Activated CD4-positive, alpha-beta T cell treated with anti-CD3 and anti-CD28 coated beads for 48 hours (primary cell): ENCODE data around the gene PLXDC2.

Experiments used
- DNase-seq: peaks from one replicate; pipeline ENCODE4 v3.0.0-alpha.2; 2020

Gene PLXDC2

DNA sequence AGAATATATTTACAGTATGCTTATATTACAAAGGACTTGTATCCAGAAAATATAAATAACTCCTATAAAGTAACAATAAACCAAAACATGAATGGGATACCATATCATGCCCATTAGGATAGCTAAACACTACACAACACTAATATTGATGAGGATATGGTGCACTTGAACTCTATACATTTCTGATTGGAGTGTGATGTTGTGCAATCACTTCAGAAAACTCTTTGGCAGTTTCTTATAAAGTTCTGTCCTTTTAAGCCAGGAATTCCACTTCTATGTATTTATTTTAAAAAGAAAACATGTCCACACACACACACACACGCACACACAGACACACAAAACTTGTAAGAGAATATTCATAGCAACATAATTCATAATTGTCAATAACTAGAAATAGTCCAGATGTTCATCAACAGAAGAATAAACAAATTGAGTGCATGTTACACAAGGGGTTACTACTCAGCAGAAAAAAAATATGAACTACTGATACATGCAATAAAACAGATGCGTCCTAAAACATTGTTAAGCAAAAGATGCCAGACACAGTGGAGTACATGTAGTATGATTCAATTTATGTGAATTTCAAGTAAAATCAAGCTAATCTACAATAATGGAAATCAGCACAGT lies 416.0 kb downstream of the PLXDC2 start:
- no peak for DNase-seq

DNA sequence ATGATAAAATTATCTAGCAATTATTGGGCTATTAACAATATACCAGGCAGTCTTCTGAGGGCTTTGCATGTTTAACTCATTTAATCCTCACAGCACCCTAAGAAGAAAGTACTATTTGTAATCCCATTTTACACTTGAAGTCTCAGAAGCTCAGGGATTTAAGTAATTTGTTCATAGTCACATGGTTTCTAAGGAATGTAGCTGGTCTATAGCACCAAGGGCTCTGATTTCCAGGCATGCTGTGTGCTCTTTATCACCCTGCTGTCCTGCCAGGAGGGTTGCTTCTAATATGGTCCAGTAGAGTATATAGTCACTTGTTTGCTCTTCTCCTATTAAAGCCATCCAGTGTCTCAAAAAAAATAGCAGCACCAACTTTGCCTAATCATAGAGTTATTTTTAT lies 417.2 kb downstream of the PLXDC2 start:
- no peak for DNase-seq

DNA sequence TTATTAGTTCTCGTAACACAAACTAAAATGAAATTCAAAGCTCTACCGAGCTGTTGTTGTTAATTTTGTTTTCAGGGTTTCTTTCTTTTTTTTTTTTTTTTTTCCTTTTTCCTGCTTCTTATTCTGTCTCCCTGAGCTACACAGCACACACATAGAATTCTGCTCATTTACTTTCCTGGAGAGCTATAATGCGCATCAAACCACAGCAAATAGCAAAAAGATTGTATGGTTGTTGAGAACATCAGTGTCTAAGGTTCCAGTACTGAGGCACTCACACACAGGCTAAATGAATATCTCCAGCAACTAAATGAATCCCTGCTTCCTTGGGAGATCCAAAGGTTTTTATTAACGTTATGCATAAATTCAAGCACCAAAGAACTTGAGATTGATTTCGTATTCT lies 418.3 kb downstream of the PLXDC2 start:
- DNase-seq = no peak

DNA sequence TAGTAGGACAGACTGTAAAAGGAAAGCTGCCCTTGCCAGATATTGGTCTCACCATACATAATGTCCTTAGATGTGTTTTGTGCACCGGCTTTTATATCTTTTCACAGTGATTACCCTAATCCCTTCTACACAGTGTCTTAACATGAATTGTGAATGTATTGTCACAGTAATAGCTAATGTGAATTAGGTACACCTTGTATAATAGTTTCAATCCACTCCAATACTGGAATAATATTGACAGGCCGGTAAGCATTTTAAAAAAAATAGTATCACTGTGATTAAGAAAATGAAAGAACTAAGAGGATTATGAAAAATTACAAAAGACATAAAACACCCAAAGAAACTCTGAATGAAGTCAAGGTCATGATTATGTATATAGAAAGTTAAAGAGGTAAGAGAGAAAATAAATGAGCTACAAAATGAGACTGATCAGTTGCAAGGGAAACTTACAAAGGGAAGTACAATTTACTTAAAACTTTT lies 420.9 kb downstream of the PLXDC2 start:
- DNase-seq = no peak

DNA sequence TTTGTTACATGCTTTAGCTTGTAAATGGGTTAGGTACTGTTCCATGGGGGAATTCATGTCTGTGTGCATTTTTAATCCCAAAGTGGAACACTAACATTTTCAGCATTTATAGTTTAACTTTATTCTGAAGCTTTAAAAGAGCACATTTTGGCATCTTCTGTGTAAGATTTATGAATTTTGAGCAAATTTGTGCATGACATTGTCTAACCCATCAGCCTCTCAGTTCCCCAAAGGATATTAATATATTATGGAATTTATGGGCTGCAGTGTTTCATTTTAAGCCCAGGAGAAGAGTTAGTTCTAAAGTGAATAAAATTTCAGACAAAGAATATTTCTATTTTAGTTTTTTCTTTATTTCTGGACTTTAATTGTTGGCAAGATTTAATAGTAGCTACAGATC lies 421.4 kb downstream of the PLXDC2 start:
- no peak for DNase-seq

DNA sequence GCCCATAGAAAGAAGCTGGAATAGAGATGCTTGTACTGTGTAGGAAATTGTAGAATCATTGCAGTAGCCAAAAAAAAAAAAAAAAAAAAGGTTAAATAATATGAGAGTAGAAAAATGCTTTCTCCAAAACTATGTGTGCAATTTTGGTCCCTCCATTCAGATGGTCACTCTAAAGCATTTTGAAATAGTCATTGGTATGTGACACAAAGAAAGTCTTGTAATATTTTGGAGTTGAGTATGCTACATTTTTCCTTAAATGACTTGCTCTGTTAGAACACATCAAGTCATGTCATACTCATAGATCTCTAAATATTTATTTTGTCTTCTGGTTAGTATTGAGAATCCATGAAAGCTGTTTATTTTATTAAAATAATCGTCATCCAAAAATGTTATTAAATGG lies 424.4 kb downstream of the PLXDC2 start:
- no peak for DNase-seq

DNA sequence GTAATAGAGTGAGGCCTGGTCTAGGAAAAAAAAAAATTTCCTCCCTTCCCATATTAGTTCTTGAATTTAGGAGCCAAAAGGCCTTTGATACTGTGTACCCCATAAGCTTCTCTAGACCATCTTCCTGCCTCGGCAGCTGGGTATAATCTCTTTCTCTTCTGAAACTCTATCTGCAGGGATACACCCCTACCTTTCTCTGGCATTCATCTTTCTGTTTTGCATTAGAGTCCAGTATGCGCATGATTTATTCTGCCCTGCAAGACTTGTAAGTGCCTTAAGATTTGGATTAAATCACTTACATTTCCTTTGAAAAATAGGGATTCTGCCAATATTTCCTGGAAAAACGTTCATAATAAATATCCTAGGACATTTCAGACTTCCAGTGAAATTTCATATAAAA lies 431.2 kb downstream of the PLXDC2 start:
- DNase-seq = no peak

DNA sequence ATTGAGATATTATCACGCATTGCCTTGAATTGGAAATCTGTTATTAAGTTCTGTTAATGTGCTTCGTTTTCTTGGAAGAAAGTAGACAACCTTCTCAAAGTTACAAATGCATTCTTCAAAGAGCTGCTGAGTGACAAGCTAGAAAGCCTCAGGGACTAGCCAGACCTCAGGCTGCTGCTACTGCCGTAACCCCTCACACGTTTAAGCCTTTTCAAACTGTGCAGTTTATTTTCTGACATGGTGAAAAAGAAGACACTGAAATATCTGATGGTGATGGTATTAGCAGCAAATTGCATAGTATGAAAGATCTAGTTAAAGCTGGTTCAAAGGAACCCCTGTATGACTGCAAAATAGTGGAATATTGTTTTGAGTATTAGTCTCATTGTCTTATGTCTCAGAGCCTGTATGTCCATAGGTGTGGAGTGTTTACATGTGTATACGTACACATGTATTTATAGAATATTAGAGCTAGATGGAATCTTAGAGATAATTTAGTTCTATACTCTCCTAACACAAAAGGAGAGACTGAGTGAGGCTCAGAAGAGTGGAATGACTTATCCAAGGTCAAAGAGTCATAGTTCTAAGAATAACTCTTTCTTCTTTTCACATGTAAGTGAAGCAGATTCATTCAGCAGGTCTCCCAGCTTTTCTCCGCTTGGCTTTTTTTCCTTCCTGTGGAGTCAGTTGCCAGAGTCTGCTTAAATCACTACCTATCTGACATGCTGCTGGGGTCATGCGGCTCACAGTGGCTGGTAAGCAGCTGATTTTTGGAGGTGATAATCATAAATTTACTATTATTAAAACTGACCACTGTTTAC lies 431.9 kb downstream of the PLXDC2 start:
- no peak for DNase-seq

DNA sequence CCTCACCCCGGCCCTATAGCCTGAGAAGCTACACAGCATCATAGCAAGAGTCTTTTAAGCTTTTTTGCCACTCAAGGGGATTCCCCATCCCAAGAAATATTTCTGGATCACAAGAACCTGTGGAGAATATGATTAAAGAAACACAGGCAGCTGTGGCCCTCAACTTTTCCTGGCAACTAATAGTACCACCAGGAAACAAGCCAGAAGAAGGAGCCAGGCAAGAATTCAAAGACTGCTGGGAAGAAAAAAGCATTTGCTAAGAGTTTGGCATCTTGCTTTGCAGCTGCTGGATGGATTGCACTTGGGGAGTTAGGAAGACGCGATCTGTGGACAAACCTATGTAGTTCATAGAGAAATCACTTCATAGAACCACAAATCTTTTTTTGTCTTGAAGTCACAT lies 437.8 kb downstream of the PLXDC2 start:
- no peak for DNase-seq

DNA sequence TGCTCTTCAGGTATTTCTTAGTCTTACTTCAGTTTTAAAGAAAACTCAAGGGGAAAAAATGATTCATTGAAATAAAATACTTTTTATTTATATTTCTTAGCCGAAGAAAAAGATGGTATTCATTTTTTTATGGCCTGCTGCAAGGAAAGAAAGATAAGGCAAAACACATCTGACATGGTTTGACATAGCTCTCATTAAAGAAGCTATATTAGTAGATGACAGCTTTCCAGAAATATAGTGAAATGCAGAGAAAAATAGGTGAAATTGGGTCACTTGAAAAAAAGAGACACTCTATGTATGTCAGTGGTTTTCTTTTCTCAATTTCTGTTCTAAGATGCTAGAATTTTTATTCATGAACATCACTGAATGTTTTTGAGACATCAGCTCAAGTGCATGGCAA lies 438.3 kb downstream of the PLXDC2 start:
- DNase-seq = no peak

DNA sequence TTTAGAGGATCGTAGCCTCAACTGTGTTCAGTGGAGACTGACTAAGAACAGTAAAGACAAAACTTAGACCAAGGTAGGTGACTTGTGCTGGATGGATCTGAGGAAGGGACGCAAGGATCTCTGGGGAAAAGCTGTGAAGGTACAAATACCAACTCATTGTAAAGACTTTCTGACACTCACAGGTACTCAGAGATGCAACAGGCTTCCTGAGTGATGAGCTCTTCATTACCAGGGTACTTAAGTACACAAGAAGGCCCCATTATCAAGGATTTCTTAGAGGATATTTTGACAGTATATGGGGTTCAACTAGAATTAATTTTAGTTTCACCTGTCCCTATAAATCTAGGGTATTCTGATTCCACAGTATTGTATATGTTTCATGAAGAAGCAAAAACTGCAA lies 440.7 kb downstream of the PLXDC2 start:
- DNase-seq = no peak

DNA sequence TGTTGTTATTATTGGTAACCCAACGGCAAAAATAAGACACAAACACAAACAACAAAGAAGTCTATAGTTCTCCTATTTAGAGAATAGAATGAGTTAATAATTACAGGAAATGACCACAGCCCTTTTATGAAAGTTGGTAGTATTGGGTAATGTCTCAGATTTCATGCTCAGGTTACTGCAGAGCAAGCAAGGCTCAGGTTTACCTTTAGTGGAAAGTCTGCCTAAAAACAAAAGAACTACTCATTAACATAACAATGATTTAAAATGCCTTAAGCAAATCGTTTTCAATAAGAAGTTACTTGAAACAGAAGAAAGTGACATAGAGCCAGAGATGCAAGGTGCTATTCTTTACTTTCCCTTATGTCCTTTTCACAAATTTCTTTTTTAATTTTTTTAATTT lies 441.2 kb downstream of the PLXDC2 start:
- no peak for DNase-seq

DNA sequence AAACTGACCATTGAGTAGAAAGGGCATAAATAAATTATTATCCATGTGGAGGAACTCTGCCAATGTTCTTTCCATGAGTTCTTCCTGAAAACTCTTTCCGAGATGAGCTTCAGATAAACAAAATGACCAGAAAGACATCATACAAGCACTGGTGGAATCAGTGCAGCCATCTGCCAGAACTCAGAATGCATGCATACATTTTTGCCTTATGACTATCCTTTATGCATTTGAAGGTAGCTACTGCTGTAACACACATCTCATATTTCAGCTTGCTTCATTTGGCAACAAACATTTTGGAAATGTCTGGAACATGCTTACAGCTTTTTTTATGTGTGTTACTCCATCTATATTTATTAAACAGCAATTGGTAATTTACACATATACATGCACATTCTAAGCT lies 448.9 kb downstream of the PLXDC2 start:
- DNase-seq = no peak

DNA sequence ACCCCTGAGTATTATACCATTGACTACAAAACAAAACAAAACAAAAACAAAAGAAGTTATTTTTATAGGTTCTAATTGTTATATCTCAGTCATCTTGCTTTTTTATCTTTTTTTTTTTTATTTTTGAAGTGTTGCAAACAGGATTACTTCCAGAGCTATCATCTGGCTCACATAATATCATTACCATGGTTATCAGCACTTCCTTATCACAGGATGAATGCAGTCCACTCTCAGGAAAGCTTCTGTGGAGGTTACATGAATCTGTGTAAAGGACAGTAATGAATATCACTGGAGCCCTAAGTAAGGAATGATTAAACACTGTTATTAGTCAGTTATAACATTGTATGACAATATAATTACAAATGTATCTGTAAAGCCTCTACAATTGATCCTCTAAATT lies 451.5 kb downstream of the PLXDC2 start:
- DNase-seq = no peak

DNA sequence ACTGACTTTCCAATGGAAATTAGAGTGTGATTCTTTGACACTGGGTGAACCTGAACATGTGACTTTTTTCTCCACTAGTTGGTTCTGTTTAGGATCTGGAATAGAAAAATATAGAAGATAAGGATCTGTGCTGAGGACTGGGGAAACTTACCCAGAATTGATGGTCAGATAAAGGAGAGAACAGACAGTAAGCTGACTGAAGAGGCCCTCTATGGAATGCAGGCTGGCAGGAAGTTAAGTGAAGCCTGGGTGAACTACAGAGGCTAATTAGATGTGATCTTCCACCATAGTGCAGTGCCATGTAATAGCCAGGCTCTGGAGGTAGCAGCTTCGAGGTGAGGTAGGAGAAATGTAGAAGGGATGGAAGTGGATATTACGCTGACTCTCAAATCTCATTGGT lies 455.3 kb downstream of the PLXDC2 start:
- no peak for DNase-seq

DNA sequence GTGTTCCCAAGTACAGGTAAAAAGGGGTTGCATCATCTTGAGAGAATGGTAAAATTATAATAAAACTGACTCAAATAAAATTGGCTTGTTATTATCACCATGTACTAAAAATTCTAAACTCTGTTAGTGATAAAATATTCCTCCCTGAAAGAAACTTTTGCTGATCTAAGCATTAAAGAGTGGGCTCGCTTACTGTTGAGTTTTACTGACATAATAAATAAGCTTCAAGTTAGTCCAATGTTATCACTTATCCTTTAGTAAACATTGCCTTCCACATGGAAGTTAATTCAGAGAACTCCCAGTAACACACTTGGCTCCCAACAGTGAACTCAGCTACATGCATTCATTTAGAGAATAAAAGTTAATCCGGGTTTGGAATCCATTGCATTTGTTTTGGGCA lies 456.4 kb downstream of the PLXDC2 start:
- DNase-seq = no peak

DNA sequence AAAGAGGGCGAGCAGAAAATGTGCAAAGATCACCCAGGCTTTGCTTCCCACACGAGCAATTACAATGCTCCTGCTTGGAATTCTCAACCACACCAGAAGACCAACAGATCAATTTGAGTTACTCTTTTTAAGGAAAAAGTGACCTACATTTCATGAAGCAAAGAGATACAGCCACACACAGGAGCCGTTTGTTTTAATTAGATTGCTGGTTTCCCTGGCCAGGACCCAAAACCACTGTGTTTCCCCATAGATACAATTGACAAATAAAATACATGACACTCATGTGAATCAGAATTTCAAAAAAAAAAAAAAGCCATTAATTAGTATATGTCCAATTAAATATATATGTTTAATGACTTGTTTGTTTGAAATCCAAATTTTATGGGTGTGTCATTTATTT lies 458.3 kb downstream of the PLXDC2 start:
- DNase-seq = no peak

DNA sequence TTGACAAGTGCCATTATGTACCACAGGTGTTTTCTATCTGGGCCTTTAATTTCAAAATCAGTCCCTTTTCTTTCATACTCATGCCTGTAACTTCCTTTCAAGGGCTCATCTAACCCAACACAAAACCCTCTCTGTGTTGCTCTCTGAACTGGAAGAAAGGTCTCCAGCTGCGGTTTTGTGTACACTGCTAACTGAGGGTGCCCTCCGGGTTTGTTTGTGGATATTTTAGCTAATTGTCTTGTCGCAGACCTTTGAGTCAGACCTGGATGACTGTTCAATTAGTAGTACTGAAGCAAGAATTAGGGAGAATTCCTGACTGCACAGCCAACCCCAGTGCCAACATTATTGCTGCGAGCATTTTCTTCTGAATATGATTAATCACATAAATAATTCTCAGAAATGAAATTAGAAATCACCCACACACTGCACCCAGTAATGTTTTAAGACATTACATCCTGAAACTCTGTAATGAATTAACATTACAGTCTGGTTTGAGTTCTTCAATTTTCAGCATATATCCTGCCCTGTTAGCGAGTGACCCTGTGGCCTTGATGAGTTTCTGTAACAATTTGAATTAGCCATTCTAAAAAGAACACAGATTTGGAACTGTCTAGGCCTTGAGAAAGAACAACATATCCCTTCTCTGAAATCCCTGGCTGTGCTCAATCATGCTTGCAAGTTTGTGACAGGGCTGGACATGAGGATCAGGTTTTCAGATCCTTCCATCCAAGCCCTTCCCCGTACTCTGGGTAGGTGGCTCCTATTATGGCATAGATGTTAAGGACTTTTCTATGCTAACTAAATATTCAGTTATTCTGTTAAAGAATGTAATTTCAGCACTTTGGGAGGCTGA lies 460.1 kb downstream of the PLXDC2 start:
- no peak for DNase-seq

DNA sequence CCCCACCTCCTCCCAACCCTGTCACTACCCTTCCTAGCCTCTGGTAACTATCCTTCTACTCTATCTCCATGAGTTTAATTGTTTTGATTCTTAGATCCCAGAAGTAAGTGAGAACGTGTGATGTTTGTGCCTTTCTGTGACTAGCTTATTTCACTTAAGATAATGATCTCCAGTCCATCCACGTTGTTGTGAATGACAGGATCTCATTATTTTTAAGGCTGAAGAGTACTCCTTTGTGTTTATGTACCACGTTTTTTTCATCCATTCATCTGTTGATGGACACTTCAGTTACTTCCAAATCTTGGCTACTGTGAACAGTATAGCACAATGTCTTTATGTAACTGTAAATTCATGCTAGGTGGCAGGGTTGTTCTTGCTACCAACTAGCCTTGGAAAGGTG lies 461.6 kb downstream of the PLXDC2 start:
- DNase-seq = no peak

DNA sequence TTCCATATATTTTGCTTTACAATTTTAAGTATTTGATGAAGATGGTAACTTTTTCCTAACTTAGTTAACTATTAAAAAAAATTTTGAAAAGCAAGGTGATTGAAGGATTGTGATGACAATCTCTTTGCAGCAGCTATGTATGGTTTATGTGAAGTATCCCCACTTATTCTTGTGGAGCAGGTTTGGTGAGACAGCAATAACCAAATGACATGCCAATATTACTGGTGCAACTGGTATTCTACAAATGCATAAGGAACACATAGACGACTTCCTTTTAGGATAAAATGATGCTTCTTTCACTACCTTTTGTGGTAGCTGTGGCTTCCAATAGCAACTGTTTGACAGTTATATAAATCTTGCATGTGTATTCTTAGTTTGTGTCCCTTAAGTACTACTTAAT lies 465.3 kb downstream of the PLXDC2 start:
- no peak for DNase-seq

DNA sequence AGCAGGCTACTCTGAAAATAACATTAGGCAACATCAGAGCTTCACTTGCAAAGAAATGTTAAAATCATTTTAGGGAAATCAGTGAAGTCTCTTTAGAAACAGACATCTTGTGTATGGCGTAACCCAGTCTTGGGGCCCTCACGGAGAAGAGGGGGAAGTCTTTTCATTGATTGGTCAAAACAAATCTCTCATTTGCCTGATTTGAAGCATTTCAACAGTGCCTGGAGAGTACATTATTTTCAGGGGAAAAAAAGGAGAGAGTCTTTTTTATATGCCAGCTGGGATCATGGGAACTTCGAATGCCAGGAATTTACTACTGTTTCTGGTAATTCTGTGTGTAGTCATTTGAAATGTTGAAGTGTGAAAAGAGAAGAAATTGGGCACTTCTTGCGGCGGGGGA lies 471.4 kb downstream of the PLXDC2 start:
- no peak for DNase-seq

DNA sequence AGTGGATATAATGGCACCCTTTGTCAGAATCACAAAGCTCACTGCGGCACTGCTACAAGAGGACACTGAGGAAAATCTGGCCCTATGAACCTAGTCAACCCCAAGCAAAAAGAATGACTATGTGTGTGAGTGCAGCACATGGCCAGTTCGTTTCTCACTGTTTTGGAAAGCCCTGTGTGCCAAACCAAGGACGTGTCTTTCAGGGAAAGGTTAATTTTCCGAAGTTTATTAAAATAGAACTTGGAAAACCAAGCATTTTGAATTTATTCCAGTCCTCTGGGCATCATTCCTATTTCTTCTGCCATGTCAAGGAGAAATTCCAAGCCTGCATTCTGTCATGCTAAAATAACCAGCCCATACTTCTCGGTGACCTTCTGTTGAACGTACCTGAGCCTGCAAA lies 471.8 kb downstream of the PLXDC2 start:
- DNase-seq = no peak

DNA sequence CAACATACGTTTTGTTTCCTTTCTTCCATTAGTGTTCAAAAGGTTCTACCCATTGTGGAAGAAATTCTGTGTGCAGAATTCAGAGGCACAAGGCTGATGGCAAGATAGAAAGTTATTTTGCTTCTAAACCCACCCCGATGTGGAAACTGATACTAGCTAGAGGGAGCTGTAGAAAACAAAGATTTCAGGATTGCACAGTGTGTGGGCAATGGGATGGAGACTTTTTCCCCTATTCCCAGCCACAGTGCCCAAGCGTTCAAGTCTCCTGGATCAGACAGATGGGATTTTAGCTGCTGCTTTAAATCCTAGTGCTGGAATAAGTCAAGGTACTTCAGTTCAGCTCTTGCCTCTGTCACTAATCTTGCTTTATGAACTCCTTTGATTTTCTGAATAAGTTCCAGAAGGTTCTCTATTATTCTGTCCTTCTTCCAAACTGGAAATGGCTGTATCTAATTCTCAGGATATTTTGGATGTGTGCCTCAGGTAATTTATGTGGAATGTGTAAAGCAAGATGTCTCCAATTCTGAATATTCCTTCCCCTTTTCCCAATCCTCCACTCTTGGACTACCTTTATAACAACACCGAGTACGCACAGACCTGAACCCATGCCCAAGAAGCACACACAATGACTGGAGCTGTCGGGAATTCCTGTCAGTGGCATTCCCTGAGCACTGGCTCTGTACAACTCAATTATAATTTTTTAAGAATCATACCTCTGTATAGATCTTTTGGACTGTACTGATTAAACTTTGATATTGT lies 473.0 kb downstream of the PLXDC2 start:
- DNase-seq = no peak
